PC-3 (cell line): Measurements from ENCODE around the gene FLYWCH2.
"Not testable (repeated sequence)": the region's sequence is repeated elsewhere in the genome, so short reads cannot be mapped to it uniquely, and the experiment has no call there.

Source experiments
- EZH2 ChIP-seq: fragments of 300-600 bp; sonication (generic); IDR thresholded peaks from one replicate; pipeline ENCODE4 v1.6.1; 2017; ENCODE audit warnings: antibody characterized with exemption, mild to moderate bottlenecking, low read length; ENCODE audit not compliant: unreplicated experiment
- EZH2phosphoT487 ChIP-seq: fragments of 300-600 bp; sonication (generic); IDR thresholded peaks from 2 replicates; pipeline ENCODE4 v1.6.1; 2018; ENCODE audit warnings: mild to moderate bottlenecking, antibody characterized with exemption, low read length, borderline replicate concordance
- TF ChIP-seq, protein P1 (sequence below): fragments of 300-600 bp; sonication (generic); conservative IDR thresholded peaks from 2 replicates; pipeline ENCODE4 v1.5.1; 2017; ENCODE audit warnings: antibody characterized with exemption, low read depth, mild to moderate bottlenecking, low read length

DNA sequence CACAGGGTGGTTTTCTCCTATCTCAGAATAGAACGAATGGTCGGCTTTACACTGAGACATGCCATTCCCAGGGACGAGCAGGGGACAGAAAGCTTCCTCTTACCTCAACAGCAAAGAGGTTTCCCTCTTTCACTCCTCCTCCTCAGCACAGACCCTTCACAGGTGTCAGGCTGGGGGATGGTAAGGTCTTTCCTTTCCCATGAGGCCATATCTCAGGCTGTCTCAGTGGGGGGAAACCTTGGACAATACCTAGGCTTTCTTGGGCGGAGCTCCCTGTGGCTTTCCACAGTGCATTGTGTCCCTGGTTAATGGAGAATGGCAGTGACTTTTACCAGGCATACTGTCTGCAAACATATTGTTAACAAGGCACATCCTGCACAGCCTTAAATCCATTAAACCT is 45.1 kb downstream of the FLYWCH2 start:
- TF ChIP-seq, protein P1, sequence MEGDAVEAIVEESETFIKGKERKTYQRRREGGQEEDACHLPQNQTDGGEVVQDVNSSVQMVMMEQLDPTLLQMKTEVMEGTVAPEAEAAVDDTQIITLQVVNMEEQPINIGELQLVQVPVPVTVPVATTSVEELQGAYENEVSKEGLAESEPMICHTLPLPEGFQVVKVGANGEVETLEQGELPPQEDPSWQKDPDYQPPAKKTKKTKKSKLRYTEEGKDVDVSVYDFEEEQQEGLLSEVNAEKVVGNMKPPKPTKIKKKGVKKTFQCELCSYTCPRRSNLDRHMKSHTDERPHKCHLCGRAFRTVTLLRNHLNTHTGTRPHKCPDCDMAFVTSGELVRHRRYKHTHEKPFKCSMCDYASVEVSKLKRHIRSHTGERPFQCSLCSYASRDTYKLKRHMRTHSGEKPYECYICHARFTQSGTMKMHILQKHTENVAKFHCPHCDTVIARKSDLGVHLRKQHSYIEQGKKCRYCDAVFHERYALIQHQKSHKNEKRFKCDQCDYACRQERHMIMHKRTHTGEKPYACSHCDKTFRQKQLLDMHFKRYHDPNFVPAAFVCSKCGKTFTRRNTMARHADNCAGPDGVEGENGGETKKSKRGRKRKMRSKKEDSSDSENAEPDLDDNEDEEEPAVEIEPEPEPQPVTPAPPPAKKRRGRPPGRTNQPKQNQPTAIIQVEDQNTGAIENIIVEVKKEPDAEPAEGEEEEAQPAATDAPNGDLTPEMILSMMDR, result not testable (repeated sequence)
- TF ChIP-seq EZH2, EZH2phosphoT487: not testable (repeated sequence)
